HG03135 (cell line): ENCODE results near the gene MAG.

ENCODE experiments used
- ATAC-seq: cut with Tn5 transposase; IDR thresholded peaks from one replicate; pipeline ENCODE4 v1.9.1; 2021; ENCODE audit warnings: mild to moderate bottlenecking, moderate library complexity; ENCODE audit not compliant: unreplicated experiment

The MAG gene

GRCh38 chr19:35314031-35314430, 22.1 kb downstream of the MAG start:
- ATAC-seq: no peak

GRCh38 chr19:35314858-35315470, 23.0 kb downstream of the MAG start:
- ATAC-seq: no peak

GRCh38 chr19:35315883-35316282, 23.9 kb downstream of the MAG start:
- no peak for ATAC-seq

GRCh38 chr19:35316560-35316959, 24.6 kb downstream of the MAG start:
- no peak for ATAC-seq

GRCh38 chr19:35317464-35318043, 25.6 kb downstream of the MAG start:
- no peak for ATAC-seq

GRCh38 chr19:35318679-35319448, 26.9 kb downstream of the MAG start:
- no peak for ATAC-seq

- ATAC-seq: no peak
These were observed 28.2 kb downstream of the MAG start for GRCh38 chr19:35320065-35320713.

- no peak for ATAC-seq
These were observed 29.3 kb downstream of the MAG start for GRCh38 chr19:35321291-35321690.

GRCh38 chr19:35322014-35322413, 30.1 kb downstream of the MAG start:
- no peak for ATAC-seq

- no peak for ATAC-seq
These were observed 35.7 kb downstream of the MAG start for GRCh38 chr19:35327642-35328041.

GRCh38 chr19:35328851-35329285, 36.9 kb downstream of the MAG start, which contains the start of gene CD22:
CD22 (plus strand) TSS chr19:35329187; CDS start chr19:35332041, 2,854 bp downstream.
- ATAC-seq: no peak

- no peak for ATAC-seq
These were observed 37.4 kb downstream of the MAG start for GRCh38 chr19:35329323-35329722.

GRCh38 chr19:35330475-35330874, 38.5 kb downstream of the MAG start:
- ATAC-seq: peak; percentile 54

- ATAC-seq: no peak
These were observed 39.7 kb downstream of the MAG start for GRCh38 chr19:35331551-35332214.

- no peak for ATAC-seq
These were observed 40.9 kb downstream of the MAG start for GRCh38 chr19:35332817-35333216.

GRCh38 chr19:35334144-35334753, 42.3 kb downstream of the MAG start:
- no peak for ATAC-seq

- ATAC-seq: no peak
These were observed 44.4 kb downstream of the MAG start for GRCh38 chr19:35336166-35336955.

GRCh38 chr19:35337097-35337983, 45.4 kb downstream of the MAG start:
- ATAC-seq: no peak

GRCh38 chr19:35337984-35338296, 46.0 kb downstream of the MAG start:
- no peak for ATAC-seq
